T-helper 1 cell treated with Interleukin-12 subunit alpha and Interleukin-12 subunit beta and Interleukin-4 antibody, amounts not matched to agents 30 ng/mL and 1 ng/mL, for 36 hours (primary cell): Measurements from ENCODE around the gene SPART. TPM values are rescaled to one million over a fixed set of nuclear protein-coding genes. Genes with fewer than 3 reads are reported as not detected.
"Not testable (repeated sequence)": the region's sequence is repeated elsewhere in the genome, so short reads cannot be mapped to it uniquely, and the experiment has no call there.

ENCODE experiments used
- intact Hi-C: fragments of 100-400 bp; cut with micrococcal nuclease; formaldehyde crosslinking; loops from one replicate; pipeline ENCODE4 v1.15.1; 2024
- total RNA-seq: library from RNA; stranded (reverse); gene quantifications from 2 replicates; pipeline ENCODE4 v1.2.3, GENCODE V29; 2022

SPART gene
- total RNA-seq, 1 donor from 2014 or later: 30.6 TPM

- intact Hi-C loops: no loop called here
Observed at GRCh38 chr13:36323951-36324566, 22.1 kb downstream of the SPART start.

GRCh38 chr13:36323408-36323807 lies 22.8 kb downstream of the SPART start:
- intact Hi-C loops: no loop called here

GRCh38 chr13:36319793-36320192 lies 26.4 kb downstream of the SPART start:
- intact Hi-C loops: not testable (repeated sequence)

- intact Hi-C loops: no loop called here
Observed at GRCh38 chr13:36313047-36313969, 32.9 kb downstream of the SPART start.

- intact Hi-C loops: no loop called here
Observed at GRCh38 chr13:36310417-36311108, 35.6 kb downstream of the SPART start.

GRCh38 chr13:36302289-36302688 lies 43.9 kb downstream of the SPART start:
- intact Hi-C loops: no loop called here

GRCh38 chr13:36299469-36299868 lies 46.7 kb downstream of the SPART start:
- intact Hi-C loops: loop anchor here (5.0 kb wide), 3 partner anchors 123 to 698 kb away; partner anchors contain the start of genes ALG5 and RFXAP

- intact Hi-C loops: loop anchor here (5.0 kb wide), 3 partner anchors 124 to 699 kb away; partner anchors contain the start of genes ALG5 and RFXAP
Observed at GRCh38 chr13:36298535-36299068, 47.6 kb downstream of the SPART start.

GRCh38 chr13:36297366-36298338 lies 48.5 kb downstream of the SPART start, which contains the start of gene CCDC169:
Gene CCDC169, minus strand, starts transcription at chr13:36297814. Its CDS starts 95 bp downstream, at chr13:36297719.
- intact Hi-C loops: loop anchor here (1.0 to 5.0 kb wide), 5 partner anchors 39 to 700 kb away; partner anchors contain the start of genes ALG5, RFXAP and SPART

GRCh38 chr13:36294096-36294495 lies 52.1 kb downstream of the SPART start:
- intact Hi-C loops: no loop called here

- intact Hi-C loops: no loop called here
Observed at GRCh38 chr13:36293497-36293896, 52.7 kb downstream of the SPART start.

GRCh38 chr13:36288794-36289391 lies 57.3 kb downstream of the SPART start:
- intact Hi-C loops: no loop called here

- intact Hi-C loops: no loop called here
Observed at GRCh38 chr13:36286006-36286405, 60.2 kb downstream of the SPART start.

- intact Hi-C loops: loop anchor here (1.0 to 5.0 kb wide), 7 partner anchors 63 to 784 kb away; partner anchors contain the start of gene SPART
Observed at GRCh38 chr13:36282821-36283432, 63.3 kb downstream of the SPART start.

- intact Hi-C loops: no loop called here
Observed at GRCh38 chr13:36275190-36276002, 70.8 kb downstream of the SPART start.

- intact Hi-C loops: no loop called here
Observed at GRCh38 chr13:36273431-36273830, 72.8 kb downstream of the SPART start.

- intact Hi-C loops: no loop called here
Observed at GRCh38 chr13:36261976-36262375, 84.2 kb downstream of the SPART start.

GRCh38 chr13:36261011-36261410 lies 85.2 kb downstream of the SPART start:
- intact Hi-C loops: no loop called here
